ENCODE results near the gene NRARP. TPM values are rescaled to one million over a fixed set of nuclear protein-coding genes. Genes with fewer than 3 reads are reported as not detected.
A peak's percentile ranks its signal among the peaks of the same experiment; 100 is the strongest.

The NRARP gene
- total RNA-seq, 1 donor from 2014 or later = 170 TPM

DNA sequence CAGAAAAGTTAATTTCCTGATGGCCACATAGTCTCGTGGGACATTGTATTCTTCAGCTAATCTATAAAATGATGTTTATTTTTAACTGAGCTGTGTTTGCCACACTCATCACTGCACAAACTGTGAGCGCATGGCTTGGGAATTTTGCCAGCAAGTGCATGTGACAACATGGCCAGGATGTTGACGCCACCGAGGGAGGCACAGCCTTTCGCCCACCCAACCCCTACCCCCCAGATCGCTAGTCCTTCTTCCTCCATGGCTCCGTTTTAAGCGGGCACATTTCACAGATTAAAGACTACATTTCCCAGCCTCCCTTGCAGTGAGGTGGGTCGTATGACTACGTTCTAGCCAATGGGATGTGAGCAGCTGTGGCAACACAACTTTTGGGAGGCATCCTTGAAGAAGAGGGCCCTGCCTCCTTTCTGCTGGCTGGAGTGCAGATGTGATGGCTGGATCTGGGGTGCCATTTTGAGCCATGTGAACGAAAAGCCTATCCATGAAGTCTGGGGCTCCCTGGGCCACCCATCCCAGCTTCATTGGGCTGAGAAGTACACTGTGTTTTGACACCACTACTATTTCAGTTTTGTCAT, 7.9 kb downstream of the NRARP start:
- peak overlapping the region; percentile 82 for H3K27ac Mint-ChIP-seq (ENCODE audit: unreplicated experiment)
- H3K4me3 Mint-ChIP-seq (ENCODE audit: unreplicated experiment) = peak overlapping the region; percentile 84
- H3K9me3 Mint-ChIP-seq (ENCODE audit: unreplicated experiment) = no peaks in the 10 kb centered on the region
- H3K27me3 Mint-ChIP-seq (ENCODE audit: unreplicated experiment) = peaks cover 11% of the 10 kb centered on the region
- peak; percentile 29 for DNase-seq (ENCODE audit: low spot score)
- TF ChIP-seq, protein P1, sequence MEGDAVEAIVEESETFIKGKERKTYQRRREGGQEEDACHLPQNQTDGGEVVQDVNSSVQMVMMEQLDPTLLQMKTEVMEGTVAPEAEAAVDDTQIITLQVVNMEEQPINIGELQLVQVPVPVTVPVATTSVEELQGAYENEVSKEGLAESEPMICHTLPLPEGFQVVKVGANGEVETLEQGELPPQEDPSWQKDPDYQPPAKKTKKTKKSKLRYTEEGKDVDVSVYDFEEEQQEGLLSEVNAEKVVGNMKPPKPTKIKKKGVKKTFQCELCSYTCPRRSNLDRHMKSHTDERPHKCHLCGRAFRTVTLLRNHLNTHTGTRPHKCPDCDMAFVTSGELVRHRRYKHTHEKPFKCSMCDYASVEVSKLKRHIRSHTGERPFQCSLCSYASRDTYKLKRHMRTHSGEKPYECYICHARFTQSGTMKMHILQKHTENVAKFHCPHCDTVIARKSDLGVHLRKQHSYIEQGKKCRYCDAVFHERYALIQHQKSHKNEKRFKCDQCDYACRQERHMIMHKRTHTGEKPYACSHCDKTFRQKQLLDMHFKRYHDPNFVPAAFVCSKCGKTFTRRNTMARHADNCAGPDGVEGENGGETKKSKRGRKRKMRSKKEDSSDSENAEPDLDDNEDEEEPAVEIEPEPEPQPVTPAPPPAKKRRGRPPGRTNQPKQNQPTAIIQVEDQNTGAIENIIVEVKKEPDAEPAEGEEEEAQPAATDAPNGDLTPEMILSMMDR (IDR thresholded peaks at IDR 0.05; ENCODE audit: unreplicated experiment) = no peak
- H3K4me1 Mint-ChIP-seq (ENCODE audit: unreplicated experiment) = peaks cover 24% of the 10 kb centered on the region
- H3K36me3 Mint-ChIP-seq (ENCODE audit: low read depth, unreplicated experiment) = peaks cover 10% of the 10 kb centered on the region

DNA sequence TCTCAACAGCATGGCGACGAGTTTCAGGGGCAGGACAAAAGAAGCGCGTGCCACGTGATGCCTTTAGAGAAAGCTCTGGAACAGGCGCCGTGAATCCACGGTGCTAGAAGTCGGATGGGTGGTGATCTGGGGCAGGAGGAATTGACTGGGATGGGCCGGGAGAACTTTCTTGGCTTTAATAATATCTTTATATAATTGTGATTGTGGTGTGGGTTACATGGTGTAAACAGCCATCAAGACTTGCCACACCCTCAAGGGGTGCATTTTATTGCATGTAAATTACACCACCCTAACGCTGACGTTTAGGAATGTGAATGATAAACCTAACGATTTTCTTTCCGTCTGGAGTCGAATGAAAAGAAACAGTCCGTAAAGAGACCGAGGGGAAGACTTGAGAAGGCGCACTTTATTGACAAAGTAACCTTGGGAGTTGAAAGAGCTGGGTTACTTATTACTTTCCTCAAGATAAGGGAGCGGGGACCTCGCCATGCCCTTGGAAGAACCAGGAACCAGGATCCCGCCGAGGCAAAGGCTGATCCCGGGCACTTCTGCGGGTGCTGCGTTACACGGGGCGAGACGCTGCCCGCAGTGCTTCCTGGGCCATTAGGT, 8.5 kb downstream of the NRARP start:
- peaks cover 19% of the 10 kb centered on the region for H3K4me1 Mint-ChIP-seq (ENCODE audit: unreplicated experiment)
- TF ChIP-seq, protein P1 (IDR thresholded peaks at IDR 0.05; ENCODE audit: unreplicated experiment) = no peak
- no peaks in the 10 kb centered on the region for H3K9me3 Mint-ChIP-seq (ENCODE audit: unreplicated experiment)
- DNase-seq (ENCODE audit: low spot score) = no peak
- peaks cover 11% of the 10 kb centered on the region for H3K27me3 Mint-ChIP-seq (ENCODE audit: unreplicated experiment)
- no peak overlapping the region for H3K27ac Mint-ChIP-seq (ENCODE audit: unreplicated experiment)
- H3K4me3 Mint-ChIP-seq (ENCODE audit: unreplicated experiment) = no peak overlapping the region
- peaks cover 4% of the 10 kb centered on the region for H3K36me3 Mint-ChIP-seq (ENCODE audit: low read depth, unreplicated experiment)

DNA sequence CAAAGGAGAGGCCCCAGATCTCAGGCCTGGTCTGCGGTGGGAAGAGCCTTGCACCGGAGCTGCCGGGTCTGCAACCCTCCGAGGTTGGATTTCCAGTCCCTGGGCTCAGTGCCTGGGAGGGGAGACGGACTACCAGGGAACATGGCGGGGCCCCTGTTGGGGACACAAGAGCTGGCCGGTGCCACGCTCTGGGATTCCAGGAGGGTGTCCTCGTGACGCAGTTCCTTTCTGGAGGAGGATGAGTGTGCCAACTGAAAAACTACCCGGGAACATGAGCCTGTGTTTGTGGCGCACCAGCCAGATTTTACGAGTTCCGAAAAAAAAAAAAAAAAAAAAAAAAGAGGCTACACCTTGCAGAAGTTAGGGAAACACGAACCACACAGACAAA, 9.0 kb downstream of the NRARP start:
- Mint-ChIP-seq H3K27ac (ENCODE audit: unreplicated experiment) (peak overlapping the region; percentile 36), H3K4me1 (ENCODE audit: unreplicated experiment) (peaks cover 16% of the 10 kb centered on the region), H3K9me3 (ENCODE audit: unreplicated experiment) (no peaks in the 10 kb centered on the region), H3K36me3 (ENCODE audit: low read depth, unreplicated experiment) (peaks cover 4% of the 10 kb centered on the region), H3K27me3 (ENCODE audit: unreplicated experiment) (peaks cover 11% of the 10 kb centered on the region), H3K4me3 (ENCODE audit: unreplicated experiment) (no peak overlapping the region)
- TF ChIP-seq, protein P1 (IDR thresholded peaks at IDR 0.05; ENCODE audit: unreplicated experiment) = no peak
- no peak for DNase-seq (ENCODE audit: low spot score)

DNA sequence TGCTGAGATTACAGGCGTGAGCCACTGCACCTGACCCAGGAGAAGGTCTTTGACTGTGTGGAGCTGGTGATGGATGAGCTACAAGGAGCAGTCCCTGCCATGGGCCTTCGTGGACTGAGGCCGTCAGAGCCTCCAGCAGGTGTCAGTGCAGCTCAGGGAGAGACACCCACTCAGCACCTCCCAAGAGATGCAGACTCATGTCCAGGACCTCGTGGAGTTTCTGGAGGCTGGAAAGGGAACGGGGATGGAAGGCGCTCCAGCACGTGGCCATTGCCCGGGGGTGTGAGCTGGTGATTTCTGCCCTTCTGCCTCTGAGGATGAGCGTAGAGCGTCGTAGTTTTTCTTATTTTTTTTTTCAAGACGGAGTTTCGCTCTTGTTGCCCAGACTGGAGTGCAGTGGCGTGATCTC, 15.1 kb downstream of the NRARP start:
- no peaks in the 10 kb centered on the region for H3K9me3 Mint-ChIP-seq (ENCODE audit: unreplicated experiment)
- peaks cover 13% of the 10 kb centered on the region for H3K36me3 Mint-ChIP-seq (ENCODE audit: low read depth, unreplicated experiment)
- DNase-seq (ENCODE audit: low spot score) = peak; percentile 67
- no peak overlapping the region for H3K27ac Mint-ChIP-seq (ENCODE audit: unreplicated experiment)
- no peaks in the 10 kb centered on the region for H3K4me1 Mint-ChIP-seq (ENCODE audit: unreplicated experiment)
- H3K27me3 Mint-ChIP-seq (ENCODE audit: unreplicated experiment) = peaks cover 8% of the 10 kb centered on the region
- TF ChIP-seq, protein P1 (IDR thresholded peaks at IDR 0.05; ENCODE audit: unreplicated experiment) = no peak
- H3K4me3 Mint-ChIP-seq (ENCODE audit: unreplicated experiment) = peak overlapping the region; percentile 40
